Panc1 (cell line): ENCODE data around the gene MAK.

Source experiments
- POLR2AphosphoS5 ChIP-seq: IDR thresholded peaks from 2 replicates; pipeline ENCODE4 v1.6.1; 2012; ENCODE audit warnings: mild to moderate bottlenecking, low read depth, low read length, moderate library complexity
- SIN3A ChIP-seq: IDR thresholded peaks from 2 replicates; pipeline ENCODE4 v1.6.1; 2012; ENCODE audit warnings: low read depth, mild to moderate bottlenecking, low read length, moderate library complexity, borderline replicate concordance; ENCODE audit not compliant: insufficient read depth
- TF ChIP-seq, protein P1 (sequence below): fragments of 450-650 bp; IDR thresholded peaks from 2 replicates; pipeline ENCODE4 v1.5.1; 2017; ENCODE audit warnings: mild to moderate bottlenecking
- TF ChIP-seq, protein P2 (sequence below), 2 experiments: IDR thresholded peaks; 2 replicates each; pipeline ENCODE4 v1.6.1; 2011 to 2012; ENCODE audit warnings: low read depth in 2 of 2, control low read depth in 1 of 2, low read length in 1 of 2, mild to moderate bottlenecking in 1 of 2, moderate library complexity in 1 of 2; ENCODE audit not compliant: insufficient read depth in 1 of 2

DNA sequence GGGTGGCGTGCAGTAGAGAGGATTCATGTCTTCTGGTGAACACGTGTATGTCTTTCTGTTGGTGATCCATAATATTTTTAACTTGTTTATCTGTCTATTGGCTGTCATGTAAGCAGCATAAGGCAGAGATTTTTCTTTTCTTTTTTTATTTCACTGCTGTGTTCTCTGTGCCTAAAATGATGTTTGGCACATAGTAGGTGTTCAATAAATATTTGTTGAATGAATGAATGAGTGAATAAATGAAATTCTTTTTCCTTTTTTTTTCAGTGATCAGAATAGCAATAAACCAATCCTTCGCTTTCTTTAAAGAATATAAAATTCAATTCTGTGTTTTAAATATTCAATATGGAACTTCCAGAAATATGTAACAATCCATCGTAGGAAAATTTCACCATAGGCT, 30.0 kb downstream of the MAK start:
- TF ChIP-seq, protein P1, sequence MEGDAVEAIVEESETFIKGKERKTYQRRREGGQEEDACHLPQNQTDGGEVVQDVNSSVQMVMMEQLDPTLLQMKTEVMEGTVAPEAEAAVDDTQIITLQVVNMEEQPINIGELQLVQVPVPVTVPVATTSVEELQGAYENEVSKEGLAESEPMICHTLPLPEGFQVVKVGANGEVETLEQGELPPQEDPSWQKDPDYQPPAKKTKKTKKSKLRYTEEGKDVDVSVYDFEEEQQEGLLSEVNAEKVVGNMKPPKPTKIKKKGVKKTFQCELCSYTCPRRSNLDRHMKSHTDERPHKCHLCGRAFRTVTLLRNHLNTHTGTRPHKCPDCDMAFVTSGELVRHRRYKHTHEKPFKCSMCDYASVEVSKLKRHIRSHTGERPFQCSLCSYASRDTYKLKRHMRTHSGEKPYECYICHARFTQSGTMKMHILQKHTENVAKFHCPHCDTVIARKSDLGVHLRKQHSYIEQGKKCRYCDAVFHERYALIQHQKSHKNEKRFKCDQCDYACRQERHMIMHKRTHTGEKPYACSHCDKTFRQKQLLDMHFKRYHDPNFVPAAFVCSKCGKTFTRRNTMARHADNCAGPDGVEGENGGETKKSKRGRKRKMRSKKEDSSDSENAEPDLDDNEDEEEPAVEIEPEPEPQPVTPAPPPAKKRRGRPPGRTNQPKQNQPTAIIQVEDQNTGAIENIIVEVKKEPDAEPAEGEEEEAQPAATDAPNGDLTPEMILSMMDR, result no peak
- TF ChIP-seq POLR2AphosphoS5, result no peak
- no peak for TF ChIP-seq SIN3A
- TF ChIP-seq, protein P2, sequence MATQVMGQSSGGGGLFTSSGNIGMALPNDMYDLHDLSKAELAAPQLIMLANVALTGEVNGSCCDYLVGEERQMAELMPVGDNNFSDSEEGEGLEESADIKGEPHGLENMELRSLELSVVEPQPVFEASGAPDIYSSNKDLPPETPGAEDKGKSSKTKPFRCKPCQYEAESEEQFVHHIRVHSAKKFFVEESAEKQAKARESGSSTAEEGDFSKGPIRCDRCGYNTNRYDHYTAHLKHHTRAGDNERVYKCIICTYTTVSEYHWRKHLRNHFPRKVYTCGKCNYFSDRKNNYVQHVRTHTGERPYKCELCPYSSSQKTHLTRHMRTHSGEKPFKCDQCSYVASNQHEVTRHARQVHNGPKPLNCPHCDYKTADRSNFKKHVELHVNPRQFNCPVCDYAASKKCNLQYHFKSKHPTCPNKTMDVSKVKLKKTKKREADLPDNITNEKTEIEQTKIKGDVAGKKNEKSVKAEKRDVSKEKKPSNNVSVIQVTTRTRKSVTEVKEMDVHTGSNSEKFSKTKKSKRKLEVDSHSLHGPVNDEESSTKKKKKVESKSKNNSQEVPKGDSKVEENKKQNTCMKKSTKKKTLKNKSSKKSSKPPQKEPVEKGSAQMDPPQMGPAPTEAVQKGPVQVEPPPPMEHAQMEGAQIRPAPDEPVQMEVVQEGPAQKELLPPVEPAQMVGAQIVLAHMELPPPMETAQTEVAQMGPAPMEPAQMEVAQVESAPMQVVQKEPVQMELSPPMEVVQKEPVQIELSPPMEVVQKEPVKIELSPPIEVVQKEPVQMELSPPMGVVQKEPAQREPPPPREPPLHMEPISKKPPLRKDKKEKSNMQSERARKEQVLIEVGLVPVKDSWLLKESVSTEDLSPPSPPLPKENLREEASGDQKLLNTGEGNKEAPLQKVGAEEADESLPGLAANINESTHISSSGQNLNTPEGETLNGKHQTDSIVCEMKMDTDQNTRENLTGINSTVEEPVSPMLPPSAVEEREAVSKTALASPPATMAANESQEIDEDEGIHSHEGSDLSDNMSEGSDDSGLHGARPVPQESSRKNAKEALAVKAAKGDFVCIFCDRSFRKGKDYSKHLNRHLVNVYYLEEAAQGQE (IDR thresholded peaks at IDR 0.05; ENCODE audit: insufficient read depth in 1 of 2, low read depth in 2 of 2, low read length in 1 of 2), result no peak
